K562 (cell line): ENCODE data around the gene NUP43. TPM values are rescaled to one million over a fixed set of nuclear protein-coding genes. Genes with fewer than 3 reads are reported as not detected.

Experiments used
- ARID4B ChIP-seq: sonication (generic); formaldehyde crosslinking; IDR thresholded peaks from 2 replicates; pipeline ENCODE4 v1.8.0; 2022; ENCODE audit warnings: mild to moderate bottlenecking, missing genetic modification reagents
- ATF7 ChIP-seq: fragments of 450-650 bp; IDR thresholded peaks from 2 replicates; pipeline ENCODE4 v1.7.1; 2014; ENCODE audit warnings: mild to moderate bottlenecking, moderate library complexity
- DEAF1 ChIP-seq: fragments of 450-650 bp; formaldehyde crosslinking; IDR thresholded peaks from 2 replicates; pipeline ENCODE4 v1.4.0; 2020; ENCODE audit warnings: mild to moderate bottlenecking, moderate library complexity
- ETV5 ChIP-seq: sonication (generic); formaldehyde crosslinking; IDR thresholded peaks from 2 replicates; pipeline ENCODE4 v1.4.0; 2020; ENCODE audit warnings: low read depth, mild to moderate bottlenecking, missing genetic modification reagents
- HDAC1 ChIP-seq, 2 experiments: fragments of 450-650 bp; IDR thresholded peaks; 2 replicates each; pipeline ENCODE4 v1.6.1; 2016 to 2017; ENCODE audit warnings: inconsistent platforms in 1 of 2, mild to moderate bottlenecking in 1 of 2, moderate library complexity in 1 of 2
- IRF1 ChIP-seq: sonication (generic); formaldehyde crosslinking; IDR thresholded peaks from 2 replicates; pipeline ENCODE4 v1.8.0; 2022; ENCODE audit warnings: missing genetic modification reagents, mild to moderate bottlenecking, borderline replicate concordance
- LCOR ChIP-seq: sonication (generic); formaldehyde crosslinking; IDR thresholded peaks from 2 replicates; pipeline ENCODE4 v1.8.0; 2022; ENCODE audit warnings: mild to moderate bottlenecking, missing genetic modification reagents
- PHF20 ChIP-seq: fragments of 450-650 bp; IDR thresholded peaks from 2 replicates; pipeline ENCODE4 v1.6.1; 2018; ENCODE audit not compliant: partially characterized antibody
- PRDM10 ChIP-seq: fragments of 450-650 bp; IDR thresholded peaks from 2 replicates; pipeline ENCODE4 v1.6.1; 2018; ENCODE audit not compliant: partially characterized antibody
- RBM39 ChIP-seq: fragments of 200-400 bp; formaldehyde crosslinking; optimal IDR thresholded peaks from 2 replicates; pipeline ENCODE3; 2018; ENCODE audit warnings: low read depth, low read length
- SIN3A ChIP-seq, 2 experiments: fragments of 150-350 bp in 1 of 2; IDR thresholded peaks; 2 replicates each; pipeline ENCODE4 v1.6.1; 2011 to 2016; ENCODE audit warnings: borderline replicate concordance in 2 of 2, low read depth in 2 of 2, low read length in 2 of 2, mild to moderate bottlenecking in 2 of 2, moderate library complexity in 2 of 2; ENCODE audit not compliant: control insufficient read depth in 1 of 2
- SMAD2 ChIP-seq: fragments of 150-350 bp; IDR thresholded peaks from 2 replicates; pipeline ENCODE4 v1.6.1; 2014; ENCODE audit warnings: low read depth, mild to moderate bottlenecking, low read length
- SNRNP70 ChIP-seq: fragments of 200-400 bp; formaldehyde crosslinking; optimal IDR thresholded peaks from 2 replicates; pipeline ENCODE3; 2017; ENCODE audit warnings: low read depth, low read length
- SRSF1 ChIP-seq: fragments of 200-400 bp; formaldehyde crosslinking; IDR thresholded peaks from 2 replicates; pipeline ENCODE4 v1.6.1; 2017; ENCODE audit warnings: mild to moderate bottlenecking, low read depth, low read length, moderate library complexity
- TCF3 ChIP-seq: sonication (generic); formaldehyde crosslinking; IDR thresholded peaks from 2 replicates; pipeline ENCODE4 v1.4.0; 2020; ENCODE audit warnings: mild to moderate bottlenecking, missing genetic modification reagents
- ZC3H4 ChIP-seq: sonication (generic); formaldehyde crosslinking; IDR thresholded peaks from 2 replicates; pipeline ENCODE4 v1.9.0; 2021; ENCODE audit warnings: missing genetic modification reagents, borderline replicate concordance
- ZC3H8 ChIP-seq: fragments of 450-650 bp; IDR thresholded peaks from 2 replicates; pipeline ENCODE4 v1.6.1; 2017
- polyA plus RNA-seq, 8 experiments: library from polyadenylated mRNA; depleted of rRNA in 4 of 8; stranded (reverse) in 5 of 8; unstranded in 3 of 8; fragments of >200 nt; fragmentation: Nextera tagmentation in 2 of 8; fragmentation: Illumina TruSeq in 1 of 8; extraction: Ambion mirVana in 2 of 8; extraction: Trizol in 1 of 8; gene quantifications; 2 replicates each; pipeline versions ENCODE4 v1.2.1 to v1.2.3, GENCODE V29; 2011 to 2014; ENCODE audit warnings: inconsistent platforms in 1 of 8, missing spikeins in 1 of 8
- total RNA-seq, 7 experiments: library from RNA; depleted of rRNA in 6 of 7; stranded (reverse); fragments of >200 nt in 6 of 7; fragmentation: Illumina TruSeq in 2 of 7; extraction: Trizol in 2 of 7; gene quantifications; 2 replicates each; pipeline versions ENCODE4 v1.2.1 to v1.2.3, GENCODE V29; 2011 to 2021; ENCODE audit warnings: low replicate concordance in 1 of 7

The NUP43 gene
- total and polyA plus RNA-seq, 9 of the 15 experiments (the other 6 are each of a cell fraction or from before 2014, with no cell fraction given) = 28.9 to 136 (median 67.4) TPM

- TF ChIP-seq HDAC1 (IDR thresholded peaks at IDR 0.05) (peak; percentile 77 to 95), ATF7 (peak; percentile 56), PRDM10 (peak; percentile 84), ARID4B (CRISPR knock-in tag) (no peak), SNRNP70 (no peak), TCF3 (CRISPR knock-in tag) (peak; percentile 95), SRSF1 (no peak), ZC3H8 (no peak; the same call in 1 of the 2 replicates), ZC3H4 (CRISPR knock-in tag) (no peak), ETV5 (CRISPR knock-in tag) (peak; percentile 50; the same call in 1 of the 2 replicates), LCOR (0 out of 2 replicates have a peak, but pooled peaks have one; percentile 48), DEAF1 (CRISPR knock-in tag) (0 out of 2 replicates have a peak, but pooled peaks have one; percentile 50), IRF1 (no peak), RBM39 (no peak), PHF20 (no peak), SIN3A (IDR thresholded peaks at IDR 0.05; ENCODE audit: borderline replicate concordance in 2 of 2, control insufficient read depth in 1 of 2, low read depth in 2 of 2, low read length in 2 of 2) (no peak), SMAD2 (no peak)
These were observed 17.7 kb downstream of the NUP43 start (continued) for GRCh38 chr6:149728499-149729234.
